Cardiac muscle cell (in vitro differentiated cells and primary cell): ENCODE measurements around the gene TRIM14. TPM values are rescaled to one million over a fixed set of nuclear protein-coding genes. Genes with fewer than 3 reads are reported as not detected.

Source experiments
- DNase-seq, 2 donors: peaks; one replicate each; pipeline versions ENCODE4 v3.0.0 to v3.0.0-alpha.2; 2010 to 2017; ENCODE audit warnings: low read depth in 1 of 2, low spot score in 1 of 2
- H3K27ac ChIP-seq: fragments of 200-600 bp; sonication (generic); 2 replicates; pipeline ENCODE4 v1.5.1; 2016
- H3K27me3 ChIP-seq: fragments of 200-600 bp; sonication (generic); 2 replicates; pipeline ENCODE4 v1.6.0; 2016; ENCODE audit warnings: control low read depth
- H3K36me3 ChIP-seq: fragments of 200-600 bp; sonication (generic); 2 replicates; pipeline ENCODE4 v1.5.1; 2016; ENCODE audit warnings: control low read depth
- H3K4me1 ChIP-seq: fragments of 200-600 bp; sonication (generic); 2 replicates; pipeline ENCODE4 v1.8.1; 2017; ENCODE audit warnings: low read depth, mild to moderate bottlenecking, mixed run types
- H3K4me3 ChIP-seq: fragments of 200-600 bp; sonication (generic); 2 replicates; pipeline ENCODE4 v1.5.1; 2016; ENCODE audit warnings: mild to moderate bottlenecking
- H3K9me3 ChIP-seq: fragments of 200-600 bp; sonication (generic); 2 replicates; pipeline ENCODE4 v1.5.1; 2017; ENCODE audit warnings: low read depth, mild to moderate bottlenecking, control low read depth
- polyA plus RNA-seq: library from polyadenylated mRNA; unstranded; fragments of >200 nt; fragmentation: Nextera tagmentation; extraction: Ambion mirVana; gene quantifications from 2 replicates; pipeline ENCODE4 v1.2.1, GENCODE V29; 2016
- total RNA-seq: library from RNA; depleted of rRNA; stranded (reverse); fragments of >200 nt; gene quantifications from 2 replicates; pipeline ENCODE4 v1.2.3, GENCODE V29; 2016
- TF ChIP-seq, protein P1 (sequence below): IDR thresholded peaks from 2 replicates; pipeline ENCODE4 v1.5.1; 2012; ENCODE audit warnings: low read depth, mild to moderate bottlenecking, low read length

TRIM14 gene
- total and polyA plus RNA-seq, 2 experiments from 2014 or later = 0.57 to 1.5 TPM

DNA sequence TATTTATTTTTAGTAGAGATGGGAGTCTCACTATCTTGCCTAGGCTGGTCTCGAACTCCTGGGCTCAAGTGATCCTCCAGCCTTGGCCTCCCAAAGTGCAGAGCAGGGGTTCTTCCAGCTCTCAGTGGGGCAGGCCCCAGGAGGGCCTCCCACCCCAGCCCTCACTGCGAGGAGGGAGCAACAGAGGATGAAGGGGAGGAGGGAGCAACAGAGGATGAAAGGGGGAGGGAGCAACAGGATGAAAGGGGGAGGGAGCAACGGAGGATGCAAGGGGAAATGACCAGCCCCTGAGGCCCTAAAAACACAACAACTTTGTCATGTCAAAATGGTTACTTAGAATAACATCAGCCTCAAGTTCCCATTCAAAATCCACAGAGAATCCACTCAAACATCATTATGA lies 10.0 kb downstream of the TRIM14 start:
- H3K27ac ChIP-seq = no peak overlapping the region

DNA sequence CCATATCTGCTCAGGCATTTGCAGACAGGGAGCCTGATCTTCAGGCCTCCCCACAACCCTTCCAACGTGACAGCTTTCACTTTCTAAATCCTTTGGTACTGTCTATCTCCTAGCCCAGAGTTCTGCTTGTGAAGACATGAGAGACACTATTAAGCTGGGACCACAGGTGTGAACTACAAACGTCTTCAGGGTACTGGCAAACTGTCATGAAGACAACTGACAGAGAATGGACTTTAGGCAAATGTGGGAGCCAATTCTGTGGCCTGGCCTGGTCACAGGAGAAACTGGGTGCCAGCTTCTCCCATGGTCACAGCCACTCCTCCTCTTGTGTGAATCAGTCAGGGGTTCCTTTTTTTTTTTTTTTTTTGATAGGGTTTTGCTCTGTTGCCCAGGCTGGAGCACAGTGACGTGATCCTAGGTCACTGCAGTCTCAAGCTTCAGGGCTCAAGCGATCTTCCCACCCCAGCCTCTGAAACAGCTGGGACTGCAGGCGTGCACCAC lies 10.4 kb downstream of the TRIM14 start:
- no peak overlapping the region for H3K4me3 ChIP-seq
- H3K36me3 ChIP-seq = no peaks in the 10 kb centered on the region
- no peaks in the 10 kb centered on the region for H3K27me3 ChIP-seq
- H3K4me1 ChIP-seq = no peaks in the 10 kb centered on the region
- H3K9me3 ChIP-seq = no peaks in the 10 kb centered on the region
- DNase-seq = no peak
- TF ChIP-seq, protein P1, sequence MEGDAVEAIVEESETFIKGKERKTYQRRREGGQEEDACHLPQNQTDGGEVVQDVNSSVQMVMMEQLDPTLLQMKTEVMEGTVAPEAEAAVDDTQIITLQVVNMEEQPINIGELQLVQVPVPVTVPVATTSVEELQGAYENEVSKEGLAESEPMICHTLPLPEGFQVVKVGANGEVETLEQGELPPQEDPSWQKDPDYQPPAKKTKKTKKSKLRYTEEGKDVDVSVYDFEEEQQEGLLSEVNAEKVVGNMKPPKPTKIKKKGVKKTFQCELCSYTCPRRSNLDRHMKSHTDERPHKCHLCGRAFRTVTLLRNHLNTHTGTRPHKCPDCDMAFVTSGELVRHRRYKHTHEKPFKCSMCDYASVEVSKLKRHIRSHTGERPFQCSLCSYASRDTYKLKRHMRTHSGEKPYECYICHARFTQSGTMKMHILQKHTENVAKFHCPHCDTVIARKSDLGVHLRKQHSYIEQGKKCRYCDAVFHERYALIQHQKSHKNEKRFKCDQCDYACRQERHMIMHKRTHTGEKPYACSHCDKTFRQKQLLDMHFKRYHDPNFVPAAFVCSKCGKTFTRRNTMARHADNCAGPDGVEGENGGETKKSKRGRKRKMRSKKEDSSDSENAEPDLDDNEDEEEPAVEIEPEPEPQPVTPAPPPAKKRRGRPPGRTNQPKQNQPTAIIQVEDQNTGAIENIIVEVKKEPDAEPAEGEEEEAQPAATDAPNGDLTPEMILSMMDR = no peak
- H3K27ac ChIP-seq = no peak overlapping the region

More for the DNA sequence above, 10.0 kb downstream of the TRIM14 start:
- no peaks in the 10 kb centered on the region for H3K4me1 ChIP-seq
- no peaks in the 10 kb centered on the region for H3K36me3 ChIP-seq
- no peaks in the 10 kb centered on the region for H3K27me3 ChIP-seq
- DNase-seq = no peak
- TF ChIP-seq, protein P1 = no peak
- no peaks in the 10 kb centered on the region for H3K9me3 ChIP-seq
- H3K4me3 ChIP-seq = no peak overlapping the region

DNA sequence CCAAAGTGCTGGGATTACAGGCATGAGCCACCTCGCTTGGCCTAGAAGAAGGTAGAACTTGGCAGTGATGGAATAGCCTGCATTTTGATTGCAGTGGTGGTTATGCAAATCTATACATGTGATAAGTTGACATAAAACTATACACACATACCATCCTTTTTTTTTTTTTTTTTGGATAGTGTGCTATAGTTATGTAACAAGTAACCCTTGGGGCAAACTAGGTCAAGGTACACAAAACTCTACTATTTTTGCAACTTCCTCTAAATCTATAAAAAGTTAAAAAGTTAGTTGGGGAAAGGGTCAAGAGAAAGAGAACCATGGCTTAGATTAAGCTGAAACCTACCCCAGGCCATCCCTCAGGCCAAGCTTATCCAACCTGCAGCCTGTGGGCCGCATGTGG lies 11.1 kb downstream of the TRIM14 start:
- no peak for DNase-seq
- H3K27me3 ChIP-seq = no peaks in the 10 kb centered on the region
- TF ChIP-seq, protein P1 = no peak
- H3K27ac ChIP-seq = no peak overlapping the region
- H3K36me3 ChIP-seq = no peaks in the 10 kb centered on the region
- H3K4me3 ChIP-seq = no peak overlapping the region
- H3K4me1 ChIP-seq = no peaks in the 10 kb centered on the region
- no peaks in the 10 kb centered on the region for H3K9me3 ChIP-seq

DNA sequence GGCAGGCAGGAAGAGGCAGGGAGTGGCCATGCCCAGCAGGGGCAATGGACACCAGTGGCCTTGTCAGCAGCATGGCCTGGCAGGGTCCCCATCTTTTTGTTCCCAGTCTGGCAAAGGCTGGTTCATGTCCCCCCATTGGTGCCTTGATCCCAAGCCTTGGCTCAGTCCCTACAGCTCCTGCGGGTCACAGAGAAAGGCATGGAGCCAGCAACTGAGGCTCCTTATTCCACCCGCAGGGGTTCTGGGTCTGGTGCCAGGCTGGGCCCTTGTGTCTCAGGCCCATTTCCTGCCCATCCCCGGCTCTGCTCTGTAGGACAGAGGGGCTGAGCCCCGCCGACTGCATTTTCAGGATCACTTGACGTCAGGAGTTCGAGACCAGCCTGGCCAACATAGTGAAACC lies 14.0 kb downstream of the TRIM14 start:
- TF ChIP-seq, protein P1 = no peak
- no peaks in the 10 kb centered on the region for H3K9me3 ChIP-seq

DNA sequence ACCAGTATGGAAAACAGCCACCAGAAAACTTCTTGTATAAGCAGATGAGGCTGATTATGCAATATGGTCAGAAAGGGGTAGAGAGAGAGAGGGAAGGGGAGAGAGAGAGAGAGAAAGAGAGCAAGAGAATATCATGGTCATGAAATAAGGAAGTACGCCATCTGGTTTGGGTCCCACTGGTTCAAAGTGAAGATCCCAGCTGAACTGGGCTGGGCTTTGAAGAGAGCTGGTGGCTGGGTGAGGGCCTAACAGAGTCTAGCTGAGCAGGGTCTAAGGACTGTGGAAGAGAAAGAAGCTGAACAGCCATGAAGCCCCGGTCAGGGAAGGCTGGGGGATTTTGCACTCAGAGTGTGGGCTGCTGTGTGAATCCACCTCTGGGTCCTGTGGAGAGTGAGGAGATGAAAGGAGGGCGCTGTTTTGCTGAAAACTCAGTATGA lies 14.6 kb downstream of the TRIM14 start:
- DNase-seq = no peak
- Histone ChIP-seq H3K4me1 (no peaks in the 10 kb centered on the region), H3K9me3 (no peaks in the 10 kb centered on the region), H3K27me3 (no peaks in the 10 kb centered on the region), H3K27ac (no peak overlapping the region), H3K4me3 (no peak overlapping the region), H3K36me3 (no peaks in the 10 kb centered on the region)
- TF ChIP-seq, protein P1 = no peak

More for the DNA sequence above, 14.0 kb downstream of the TRIM14 start:
- Histone ChIP-seq H3K4me3 (no peak overlapping the region), H3K27ac (no peak overlapping the region), H3K36me3 (no peaks in the 10 kb centered on the region), H3K4me1 (no peaks in the 10 kb centered on the region), H3K27me3 (no peaks in the 10 kb centered on the region)
- DNase-seq = no peak
